GM19463 (cell line): ENCODE results near the gene D2HGDH.
"Not testable (repeated sequence)": the region's sequence is repeated elsewhere in the genome, so short reads cannot be mapped to it uniquely, and the experiment has no call there.

Source experiments
- ATAC-seq: cut with Tn5 transposase; IDR thresholded peaks from one replicate; pipeline ENCODE4 v1.9.1; 2021; ENCODE audit warnings: mild to moderate bottlenecking, moderate library complexity; ENCODE audit not compliant: unreplicated experiment

The D2HGDH gene

GRCh38 chr2:241768251-241768711, 33.9 kb downstream of the D2HGDH start:
- ATAC-seq, result no peak

- no peak for ATAC-seq
These were observed 34.4 kb downstream of the D2HGDH start for GRCh38 chr2:241768850-241769249.

- ATAC-seq, result no peak
These were observed 35.4 kb downstream of the D2HGDH start for GRCh38 chr2:241769819-241770184.

- ATAC-seq, result no peak
These were observed 35.9 kb downstream of the D2HGDH start for GRCh38 chr2:241770185-241770935.

- ATAC-seq, result no peak
These were observed 36.5 kb downstream of the D2HGDH start for GRCh38 chr2:241770936-241771285.

GRCh38 chr2:241771286-241772062, 37.0 kb downstream of the D2HGDH start:
- no peak for ATAC-seq

GRCh38 chr2:241772063-241772499, 37.7 kb downstream of the D2HGDH start:
- ATAC-seq, result no peak

GRCh38 chr2:241773511-241774418, 39.3 kb downstream of the D2HGDH start:
- no peak for ATAC-seq

- no peak for ATAC-seq
These were observed 40.2 kb downstream of the D2HGDH start for GRCh38 chr2:241774419-241775222.

- no peak for ATAC-seq
These were observed 41.1 kb downstream of the D2HGDH start for GRCh38 chr2:241775223-241776177.

GRCh38 chr2:241776336-241777169, 42.1 kb downstream of the D2HGDH start, which contains the start of gene GAL3ST2:
Gene GAL3ST2 (plus strand): TSS chr2:241776822. CDS start chr2:241776956, 134 bp downstream.
- no peak for ATAC-seq

- ATAC-seq, result no peak
These were observed 42.8 kb downstream of the D2HGDH start for GRCh38 chr2:241777170-241777685.

GRCh38 chr2:241777686-241778627, 43.5 kb downstream of the D2HGDH start:
- ATAC-seq, result no peak

GRCh38 chr2:241780939-241781569, 46.6 kb downstream of the D2HGDH start:
- no peak for ATAC-seq

GRCh38 chr2:241782053-241782452, 47.6 kb downstream of the D2HGDH start:
- not testable (repeated sequence) for ATAC-seq

GRCh38 chr2:241788135-241788534, 53.7 kb downstream of the D2HGDH start:
- no peak for ATAC-seq
